ENCODE results near the gene DYRK1A. TPM values are rescaled to one million over a fixed set of nuclear protein-coding genes. Genes with fewer than 3 reads are reported as not detected.

Gene DYRK1A
- total RNA-seq, 4 donors from 2014 or later = 76.5 to 105 (median 91.3) TPM

- H3K4me3 ChIP-seq = no peak overlapping the region
- peaks cover 50% of the 10 kb centered on the region for H3K4me1 ChIP-seq
- 86% methylated on average over 8 of the region's 8 CpGs for WGBS
- H3K27me3 ChIP-seq = no peaks in the 10 kb centered on the region
- DNase-seq (ENCODE audit: low spot score in 2 of 2) = no peak
- H3K9me3 ChIP-seq = no peaks in the 10 kb centered on the region
- H3K27ac ChIP-seq = no peak overlapping the region
- TF ChIP-seq POLR2AphosphoS5 (IDR thresholded peaks at IDR 0.05) (no peak), POLR2A (IDR thresholded peaks at IDR 0.05) (no peak), EP300 (IDR thresholded peaks at IDR 0.05) (no peak), CTCF (IDR thresholded peaks at IDR 0.05) (no peak)
- no peaks in the 10 kb centered on the region for H3K36me3 ChIP-seq
Observed at GRCh38 chr21:37386151-37386550, 19.6 kb downstream of the DYRK1A start.

GRCh38 chr21:37389456-37389855, 22.9 kb downstream of the DYRK1A start:
- Histone ChIP-seq H3K36me3 (no peaks in the 10 kb centered on the region), H3K4me1 (peaks cover 79% of the 10 kb centered on the region), H3K4me3 (no peak overlapping the region), H3K27ac (no peak overlapping the region), H3K9me3 (no peaks in the 10 kb centered on the region), H3K27me3 (no peaks in the 10 kb centered on the region)
- TF ChIP-seq CTCF (IDR thresholded peaks at IDR 0.05) (no peak), EP300 (IDR thresholded peaks at IDR 0.05) (no peak), POLR2AphosphoS5 (IDR thresholded peaks at IDR 0.05) (no peak), POLR2A (IDR thresholded peaks at IDR 0.05) (no peak)
- 62% methylated on average over 5 of the region's 5 CpGs for WGBS
- DNase-seq (ENCODE audit: low spot score in 2 of 2) = no peak

- Histone ChIP-seq H3K4me1 (peaks cover 85% of the 10 kb centered on the region), H3K27me3 (no peaks in the 10 kb centered on the region), H3K4me3 (no peak overlapping the region), H3K27ac (no peak overlapping the region), H3K9me3 (no peaks in the 10 kb centered on the region), H3K36me3 (no peaks in the 10 kb centered on the region)
- TF ChIP-seq EP300 (IDR thresholded peaks at IDR 0.05) (no peak), POLR2A (IDR thresholded peaks at IDR 0.05) (no peak), POLR2AphosphoS5 (IDR thresholded peaks at IDR 0.05) (no peak), CTCF (IDR thresholded peaks at IDR 0.05) (no peak)
- DNase-seq (ENCODE audit: low spot score in 2 of 2) = no peak
- 46% methylated on average over 3 of the region's 3 CpGs for WGBS
Observed at GRCh38 chr21:37391666-37392065, 25.1 kb downstream of the DYRK1A start.

- H3K4me3 ChIP-seq = no peak overlapping the region
- H3K27ac ChIP-seq = no peak overlapping the region
- no peaks in the 10 kb centered on the region for H3K9me3 ChIP-seq
- DNase-seq (ENCODE audit: low spot score in 2 of 2) = no peak
- no peaks in the 10 kb centered on the region for H3K27me3 ChIP-seq
- H3K4me1 ChIP-seq = peaks cover 83% of the 10 kb centered on the region
- no peaks in the 10 kb centered on the region for H3K36me3 ChIP-seq
- 86% methylated on average over 4 of the region's 4 CpGs for WGBS
- TF ChIP-seq POLR2A (IDR thresholded peaks at IDR 0.05) = no peak
- no peak for TF ChIP-seq POLR2AphosphoS5 (IDR thresholded peaks at IDR 0.05)
- TF ChIP-seq EP300 (IDR thresholded peaks at IDR 0.05) = no peak
- TF ChIP-seq CTCF (IDR thresholded peaks at IDR 0.05) = no peak
Observed at GRCh38 chr21:37392441-37392840, 25.9 kb downstream of the DYRK1A start.

GRCh38 chr21:37393030-37393429, 26.5 kb downstream of the DYRK1A start:
- H3K4me1 ChIP-seq = peaks cover 82% of the 10 kb centered on the region
- TF ChIP-seq POLR2A (IDR thresholded peaks at IDR 0.05) = no peak
- TF ChIP-seq POLR2AphosphoS5 (IDR thresholded peaks at IDR 0.05) = no peak
- TF ChIP-seq EP300 (IDR thresholded peaks at IDR 0.05) = no peak
- TF ChIP-seq CTCF (IDR thresholded peaks at IDR 0.05) = no peak
- DNase-seq (ENCODE audit: low spot score in 2 of 2) = no peak
- H3K4me3 ChIP-seq = no peak overlapping the region
- WGBS = 94% methylated on average over 2 of the region's 2 CpGs
- H3K27me3 ChIP-seq = no peaks in the 10 kb centered on the region
- no peak overlapping the region for H3K27ac ChIP-seq
- no peaks in the 10 kb centered on the region for H3K36me3 ChIP-seq
- H3K9me3 ChIP-seq = no peaks in the 10 kb centered on the region

All from suprapubic skin (tissue), 4 donors.